Muscle of leg (tissue), 11 donors: ENCODE data around the gene COQ5. TPM values are rescaled to one million over a fixed set of nuclear protein-coding genes. Genes with fewer than 3 reads are reported as not detected.

Source experiments
- DNase-seq: peaks from one replicate; pipeline ENCODE4 v3.0.0; 2013
- H3K27ac ChIP-seq: one replicate; pipeline ENCODE4 v1.5.1; 2013; ENCODE audit warnings: mild to moderate bottlenecking, low read length, control low read depth
- H3K27me3 ChIP-seq: one replicate; pipeline ENCODE4 v1.6.1; 2013; ENCODE audit warnings: low read length; ENCODE audit not compliant: control insufficient read depth, insufficient read depth
- H3K36me3 ChIP-seq: one replicate; pipeline ENCODE4 v1.6.1; 2013; ENCODE audit warnings: low read length; ENCODE audit not compliant: control insufficient read depth, insufficient read depth
- H3K4me1 ChIP-seq: one replicate; pipeline ENCODE4 v1.6.1; 2013; ENCODE audit warnings: low read length; ENCODE audit not compliant: control insufficient read depth, insufficient read depth
- H3K4me3 ChIP-seq: one replicate; pipeline ENCODE4 v1.5.1; 2013; ENCODE audit warnings: low read length, control low read depth
- H3K9me3 ChIP-seq: replicated peaks from 2 replicates; pipeline ENCODE4 v1.6.1; 2013; ENCODE audit warnings: low read depth, low read length; ENCODE audit not compliant: control insufficient read depth
- WGBS: methylation state at CpG from one replicate; pipeline ENCODE4 v1.1.5; 2013; ENCODE audit warnings: missing lambda C conversion rate; ENCODE audit not compliant: insufficient coverage; 5-methylcytosine and 5-hydroxymethylcytosine counted together
- polyA plus RNA-seq, 8 donors: library from polyadenylated mRNA; unstranded; fragments of 120-200 nt; gene quantifications; one replicate each; pipeline versions ENCODE4 v1.2.1 to v1.2.3, GENCODE V29; 2013; ENCODE audit warnings: inconsistent platforms in 1 of 8, low replicate concordance in 1 of 8; ENCODE audit not compliant: insufficient read length in 8 of 8, insufficient read depth in 1 of 8
- total RNA-seq: library from RNA; stranded (reverse); fragments of 120-200 nt; gene quantifications from one replicate; pipeline ENCODE4 v1.2.4, GENCODE V29; 2013

The COQ5 gene
- total and polyA plus RNA-seq, 9 donors: 32.7 to 42.3 (median 36.2) TPM

DNA sequence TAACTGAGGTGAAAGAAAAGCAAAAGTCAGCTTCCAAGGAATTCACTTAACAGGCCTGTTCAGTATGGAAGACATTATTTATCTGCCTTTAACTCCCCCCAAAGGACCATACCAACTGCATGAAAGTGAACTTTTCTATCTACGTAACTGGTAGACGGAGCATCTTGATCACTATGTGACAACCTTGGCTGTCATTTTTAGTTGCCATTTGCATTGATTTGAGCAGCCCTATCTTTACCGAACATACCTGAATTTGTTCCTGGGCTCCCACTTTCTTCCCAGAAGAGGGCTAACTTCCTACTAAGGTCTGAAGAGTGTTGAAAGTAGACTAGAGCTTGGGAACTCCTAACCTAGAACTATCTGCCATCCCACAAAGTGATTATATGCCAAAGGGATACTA, 68.8 kb downstream of the COQ5 start:
- Histone ChIP-seq H3K9me3 (no peaks in the 10 kb centered on the region), H3K27me3 (no peaks in the 10 kb centered on the region), H3K36me3 (peaks cover 78% of the 10 kb centered on the region), H3K27ac (no peak overlapping the region), H3K4me1 (no peaks in the 10 kb centered on the region), H3K4me3 (no peak overlapping the region)
- no peak for DNase-seq
- 91% methylated on average over 2 of the region's 3 CpGs for WGBS

DNA sequence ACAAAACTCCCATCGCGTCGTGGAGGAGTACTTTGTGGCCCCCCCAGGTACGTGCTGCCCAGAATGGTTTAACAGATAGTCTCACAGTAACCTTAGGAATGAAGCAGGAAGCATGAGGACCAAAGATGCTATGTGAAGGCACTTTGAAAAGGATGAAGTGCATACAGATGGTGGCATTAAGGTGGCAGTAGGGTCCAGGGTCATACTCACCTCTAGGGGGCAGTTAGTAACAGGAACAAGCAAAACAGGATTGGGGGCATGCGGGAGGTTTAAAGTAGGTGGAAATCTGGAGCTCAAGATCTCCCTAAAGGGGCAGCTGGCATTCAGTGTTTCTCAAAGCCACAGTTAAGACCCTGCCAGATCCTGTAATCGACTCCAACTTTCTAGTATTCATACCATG, 71.8 kb downstream of the COQ5 start:
- no peaks in the 10 kb centered on the region for H3K4me1 ChIP-seq
- H3K36me3 ChIP-seq: peaks cover 59% of the 10 kb centered on the region
- H3K4me3 ChIP-seq: no peak overlapping the region
- H3K27ac ChIP-seq: no peak overlapping the region
- DNase-seq: no peak
- H3K9me3 ChIP-seq: no peaks in the 10 kb centered on the region
- no peaks in the 10 kb centered on the region for H3K27me3 ChIP-seq
- WGBS: 63% methylated on average over 4 of the region's 6 CpGs

DNA sequence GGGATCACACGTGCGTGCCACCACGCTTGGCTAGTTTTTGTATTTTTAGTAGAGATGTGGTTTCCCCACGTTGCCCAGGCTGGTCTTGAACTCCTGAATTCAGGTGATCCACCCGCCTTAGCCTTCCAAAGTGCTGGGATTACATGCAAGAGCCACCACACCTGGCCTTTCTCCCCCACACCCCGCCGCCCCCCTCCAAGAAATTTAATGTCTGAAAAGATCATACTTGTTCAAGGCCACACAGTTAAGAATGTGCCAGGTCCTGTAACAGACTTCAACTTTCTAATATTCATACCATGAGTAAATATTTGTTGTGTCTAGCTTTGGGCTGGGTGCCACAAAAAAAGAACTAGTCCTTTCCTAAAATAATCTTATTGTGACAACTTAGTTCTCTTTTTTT, 73.7 kb downstream of the COQ5 start:
- Histone ChIP-seq H3K9me3 (no peaks in the 10 kb centered on the region), H3K4me1 (no peaks in the 10 kb centered on the region), H3K36me3 (peaks cover 52% of the 10 kb centered on the region), H3K27ac (no peak overlapping the region), H3K27me3 (no peaks in the 10 kb centered on the region), H3K4me3 (no peak overlapping the region)
- no peak for DNase-seq
- 100% methylated on average over 1 of the region's 7 CpGs for WGBS

DNA sequence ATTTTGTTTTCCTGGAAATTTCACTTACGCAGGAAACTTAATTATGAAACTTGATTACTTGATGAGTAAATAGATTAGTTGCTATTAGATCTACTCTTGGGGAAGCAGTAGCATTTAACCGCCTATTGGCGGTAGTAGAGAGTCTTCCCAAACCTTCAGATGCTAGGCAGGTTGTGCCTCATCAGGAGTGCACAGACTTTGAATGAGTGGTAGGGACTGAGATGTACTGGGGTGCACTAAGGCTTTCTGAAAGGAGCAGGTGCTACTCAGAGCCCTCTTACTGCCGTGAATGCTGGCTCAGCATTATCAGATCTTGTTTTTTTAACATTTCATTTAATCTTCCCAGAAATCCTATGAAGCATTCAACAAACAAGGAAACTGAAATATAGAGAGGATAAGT, 75.0 kb downstream of the COQ5 start:
- WGBS: 73% methylated on average over 3 of the region's 4 CpGs
- no peaks in the 10 kb centered on the region for H3K27me3 ChIP-seq
- H3K4me3 ChIP-seq: no peak overlapping the region
- no peaks in the 10 kb centered on the region for H3K9me3 ChIP-seq
- no peaks in the 10 kb centered on the region for H3K4me1 ChIP-seq
- DNase-seq: no peak
- peaks cover 42% of the 10 kb centered on the region for H3K36me3 ChIP-seq
- no peak overlapping the region for H3K27ac ChIP-seq

Other genes starting within 250 kb of the COQ5 start
- gene RNU4-2, start 237.3 kb downstream of the COQ5 start, total RNA-seq: 2,159 TPM
- gene RNU4-2, start 237.3 kb downstream of the COQ5 start, polyA plus RNA-seq: 1 to 10 TPM in 1 of 8 donors, not detected in 7; 2.6 TPM
- gene RNU4-1, start 235.9 kb downstream of the COQ5 start, total RNA-seq: 636 TPM
- not detected for gene RNU4-1, start 235.9 kb downstream of the COQ5 start, polyA plus RNA-seq
- gene SIRT4, start 226.8 kb downstream of the COQ5 start, total RNA-seq: 6.3 TPM
- 1 to 10 TPM; 3.4 to 4.8 (median 4.3) TPM for gene SIRT4, start 226.8 kb downstream of the COQ5 start, polyA plus RNA-seq
- gene PLA2G1B, start 201.4 kb downstream of the COQ5 start, total RNA-seq: 0.75 TPM
- gene PLA2G1B, start 201.4 kb downstream of the COQ5 start, polyA plus RNA-seq: under 1 TPM in 1 of 8 donors, not detected in 7; 0.36 TPM
- 1.2 TPM for gene MSI1, start 160.0 kb downstream of the COQ5 start, total RNA-seq
- 1 to 10 TPM; 3.6 to 7.3 (median 4.7) TPM for gene MSI1, start 160.0 kb downstream of the COQ5 start, polyA plus RNA-seq
- 211 TPM for gene COX6A1, start 91.0 kb downstream of the COQ5 start, total RNA-seq
- gene COX6A1, start 91.0 kb downstream of the COQ5 start, polyA plus RNA-seq: 100 to 1,000 TPM; 105 to 149 (median 129) TPM
- 26.6 TPM for gene TRIAP1, start 82.8 kb downstream of the COQ5 start, total RNA-seq
- 10 to 100 TPM; 30.0 to 37.7 (median 34.1) TPM for gene TRIAP1, start 82.8 kb downstream of the COQ5 start, polyA plus RNA-seq
- 21.6 TPM for gene GATC, start 82.7 kb downstream of the COQ5 start, total RNA-seq
- 10 to 100 TPM; 12.1 to 18.8 (median 14.7) TPM for gene GATC, start 82.7 kb downstream of the COQ5 start, polyA plus RNA-seq
- gene SRSF9, start 59.4 kb downstream of the COQ5 start, total RNA-seq: 71.6 TPM
- gene SRSF9, start 59.4 kb downstream of the COQ5 start, polyA plus RNA-seq: 100 to 1,000 TPM in 5 of 8 donors, 10 to 100 TPM in 3; 82.3 to 123 (median 103) TPM
- gene DYNLL1, start 33.0 kb downstream of the COQ5 start, total RNA-seq: 228 TPM
- 100 to 1,000 TPM; 298 to 403 (median 359) TPM for gene DYNLL1, start 33.0 kb downstream of the COQ5 start, polyA plus RNA-seq
- 80.8 TPM for gene RNF10, start 5.2 kb upstream of the COQ5 start, total RNA-seq
- 100 to 1,000 TPM; 151 to 203 (median 171) TPM for gene RNF10, start 5.2 kb upstream of the COQ5 start, polyA plus RNA-seq
- gene POP5, start 52.2 kb upstream of the COQ5 start, total RNA-seq: 30.3 TPM
- gene POP5, start 52.2 kb upstream of the COQ5 start, polyA plus RNA-seq: 10 to 100 TPM; 22.2 to 31.4 (median 24.8) TPM
- 2.3 TPM for gene CABP1, start 111.5 kb upstream of the COQ5 start, total RNA-seq
- gene CABP1, start 111.5 kb upstream of the COQ5 start, polyA plus RNA-seq: 1 to 10 TPM; 1.2 to 2.7 (median 2.4) TPM
- gene MLEC, start 158.0 kb upstream of the COQ5 start, total RNA-seq: 70.2 TPM
- 10 to 100 TPM; 60.5 to 98.4 (median 81.7) TPM for gene MLEC, start 158.0 kb upstream of the COQ5 start, polyA plus RNA-seq
- 6.0 TPM for gene UNC119B, start 181.3 kb upstream of the COQ5 start, total RNA-seq
- gene UNC119B, start 181.3 kb upstream of the COQ5 start, polyA plus RNA-seq: 10 to 100 TPM; 12.6 to 21.6 (median 15.6) TPM
- 20.6 TPM for gene ACADS, start 196.7 kb upstream of the COQ5 start, total RNA-seq
- gene ACADS, start 196.7 kb upstream of the COQ5 start, polyA plus RNA-seq: 10 to 100 TPM; 13.1 to 22.7 (median 18.9) TPM